GM21576 (cell line): ENCODE results near the gene YAF2.
"Not testable (repeated sequence)": the region's sequence is repeated elsewhere in the genome, so short reads cannot be mapped to it uniquely, and the experiment has no call there.

Experiments used
- ATAC-seq: cut with Tn5 transposase; IDR thresholded peaks from one replicate; pipeline ENCODE4 v1.9.1; 2021; ENCODE audit warnings: mild to moderate bottlenecking, moderate library complexity; ENCODE audit not compliant: unreplicated experiment

Gene YAF2

GRCh38 chr12:42199007-42199406 lies 39.0 kb downstream of the YAF2 start:
- no peak for ATAC-seq

DNA sequence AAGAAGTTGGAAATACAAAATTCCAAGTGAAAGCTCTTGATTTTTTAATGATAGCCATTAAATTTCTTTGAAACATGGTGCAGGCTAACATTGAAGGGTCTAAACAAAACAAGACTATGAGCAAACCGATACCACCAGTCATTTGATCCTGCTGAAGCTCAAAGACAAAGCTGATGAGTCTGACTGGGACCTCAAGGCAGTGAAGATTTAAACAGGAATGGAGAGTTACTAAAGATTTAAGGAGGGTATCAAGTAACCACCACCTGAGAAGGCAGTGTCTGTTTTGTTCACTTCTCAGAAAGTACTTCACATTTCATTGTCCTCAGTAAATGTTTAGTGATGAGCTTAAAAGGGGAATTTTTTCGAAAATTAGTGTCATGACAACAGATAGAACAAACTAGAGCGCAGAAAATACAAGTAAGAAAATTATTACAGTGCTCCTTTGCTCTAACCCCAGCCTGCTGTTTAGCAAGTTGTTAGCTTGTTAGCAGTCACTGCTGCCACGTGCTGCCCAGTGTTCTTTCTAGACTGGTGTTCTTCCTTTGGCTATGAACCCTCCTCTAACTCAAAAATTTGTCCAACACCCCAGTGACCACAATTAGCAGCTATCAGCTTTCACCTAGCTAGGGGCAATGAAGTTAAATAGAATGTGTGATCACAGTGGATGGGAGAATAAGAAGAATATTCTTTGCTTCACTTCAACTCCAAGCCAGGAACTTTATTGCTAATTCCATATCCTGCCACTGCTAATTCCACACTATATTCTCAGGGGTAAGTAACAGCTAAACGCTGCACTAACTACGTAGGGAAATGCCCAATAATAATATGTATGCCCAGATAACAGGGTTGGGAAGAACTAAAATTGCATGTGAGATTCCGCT lies 41.1 kb downstream of the YAF2 start:
- ATAC-seq: no peak

GRCh38 chr12:42192686-42193085 lies 45.4 kb downstream of the YAF2 start:
- no peak for ATAC-seq

GRCh38 chr12:42192258-42192657 lies 45.8 kb downstream of the YAF2 start:
- no peak for ATAC-seq

DNA sequence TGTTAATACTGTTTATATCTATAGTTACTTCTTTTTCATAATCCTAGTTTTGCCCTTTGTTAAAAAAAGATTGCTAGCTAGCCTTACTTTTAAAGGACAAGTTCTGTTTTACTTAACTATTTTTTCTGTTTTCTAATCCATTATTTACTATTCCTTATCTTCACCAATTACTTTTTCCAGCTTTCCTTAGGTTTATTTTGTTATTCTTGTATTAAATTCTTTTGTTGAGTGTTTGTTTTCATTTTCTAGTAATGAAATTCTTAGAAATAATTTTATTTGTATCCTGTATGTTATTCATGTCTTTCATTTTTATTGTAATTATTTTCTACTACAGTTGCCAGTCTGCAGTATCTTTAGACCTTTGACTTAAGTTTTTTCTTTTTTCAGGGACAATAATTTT lies 47.7 kb downstream of the YAF2 start:
- no peak for ATAC-seq

DNA sequence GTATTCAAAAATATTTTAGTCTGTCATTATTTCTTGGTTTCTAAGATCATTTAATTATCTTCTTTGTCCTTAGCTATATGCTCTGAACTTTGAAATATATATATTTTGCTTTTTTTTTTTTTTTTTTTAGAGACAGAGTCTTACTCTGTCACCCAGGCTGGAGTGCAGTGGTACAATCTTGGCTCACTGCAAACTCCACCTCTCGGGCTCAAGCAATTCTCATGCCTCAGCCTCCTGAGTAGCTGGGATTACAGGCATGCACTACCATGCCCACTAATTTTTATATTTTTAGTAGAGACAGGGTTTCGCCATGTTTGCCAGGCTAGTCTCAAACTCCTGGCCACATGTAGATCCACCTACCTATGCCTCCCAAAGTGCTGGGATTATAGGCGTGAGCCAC lies 49.8 kb downstream of the YAF2 start:
- not testable (repeated sequence) for ATAC-seq

DNA sequence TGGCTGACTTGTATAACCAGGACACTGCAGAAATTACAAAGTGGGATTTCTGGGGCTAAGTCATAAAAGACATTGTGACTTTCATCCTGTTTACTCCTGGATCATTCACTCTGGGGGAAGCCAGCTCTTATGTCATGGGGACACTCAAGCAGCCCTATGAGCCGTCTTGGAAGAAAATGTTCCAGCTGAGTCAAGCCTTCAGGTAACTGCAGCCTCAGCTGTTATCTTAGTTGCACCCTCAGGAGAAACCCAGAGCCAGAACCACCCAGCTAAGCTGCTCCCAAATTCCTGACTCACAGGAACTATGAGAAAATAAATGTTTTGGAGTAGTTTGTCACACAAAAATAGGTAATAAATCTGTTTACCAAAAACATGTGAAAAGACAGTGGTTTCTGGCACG lies 50.2 kb downstream of the YAF2 start:
- no peak for ATAC-seq

DNA sequence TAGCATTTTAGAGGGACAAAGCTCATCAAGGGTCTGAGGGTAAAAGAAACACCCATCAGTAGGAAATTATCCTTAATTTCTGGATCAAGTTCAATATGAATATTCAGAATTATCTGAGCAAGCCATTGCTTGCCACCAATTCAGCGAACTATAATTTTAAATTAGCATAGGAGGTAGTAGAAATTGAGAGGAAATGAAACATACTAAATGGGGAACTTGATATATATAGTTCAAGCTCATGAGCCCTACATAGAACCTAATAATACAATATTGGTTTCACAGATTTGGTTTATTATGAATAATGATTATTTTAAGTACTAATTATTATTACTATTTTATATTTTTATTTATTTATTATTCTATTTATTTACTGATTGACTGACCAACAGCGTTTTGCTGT lies 51.3 kb downstream of the YAF2 start:
- peak; percentile 67 for ATAC-seq

GRCh38 chr12:42182394-42182793 lies 55.7 kb downstream of the YAF2 start:
- no peak for ATAC-seq

DNA sequence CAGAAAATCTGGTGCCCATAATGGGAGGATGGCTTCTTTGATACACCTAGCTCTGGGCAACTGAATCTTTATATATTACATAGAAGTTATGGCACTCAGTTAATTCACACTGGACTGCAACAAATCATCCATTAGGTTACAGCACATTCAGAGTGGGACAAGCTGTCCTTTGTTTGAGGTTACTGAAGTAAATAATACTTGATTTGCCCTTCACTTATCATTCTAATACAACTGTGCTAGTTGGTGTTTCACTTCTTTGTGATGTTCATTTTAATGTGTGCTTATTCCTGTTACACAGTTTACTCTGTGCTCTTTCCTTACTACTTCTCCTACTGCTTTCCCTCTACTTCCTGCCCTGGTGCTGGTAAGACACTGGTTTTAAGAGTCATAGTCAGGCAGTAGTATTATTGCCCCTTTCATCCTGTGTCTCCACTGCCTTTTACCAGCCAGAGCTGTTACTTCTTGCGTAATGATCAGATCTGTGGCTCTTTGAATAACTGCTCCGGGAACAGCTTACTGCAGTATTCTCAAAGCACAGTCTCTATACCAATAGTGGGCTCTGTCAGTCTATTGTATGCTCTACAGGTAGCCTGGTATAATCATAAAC lies 57.0 kb downstream of the YAF2 start:
- ATAC-seq: no peak

- ATAC-seq: no peak
Measured at GRCh38 chr12:42178101-42178500, 59.9 kb downstream of the YAF2 start.

GRCh38 chr12:42174978-42175377 lies 63.1 kb downstream of the YAF2 start:
- no peak for ATAC-seq

DNA sequence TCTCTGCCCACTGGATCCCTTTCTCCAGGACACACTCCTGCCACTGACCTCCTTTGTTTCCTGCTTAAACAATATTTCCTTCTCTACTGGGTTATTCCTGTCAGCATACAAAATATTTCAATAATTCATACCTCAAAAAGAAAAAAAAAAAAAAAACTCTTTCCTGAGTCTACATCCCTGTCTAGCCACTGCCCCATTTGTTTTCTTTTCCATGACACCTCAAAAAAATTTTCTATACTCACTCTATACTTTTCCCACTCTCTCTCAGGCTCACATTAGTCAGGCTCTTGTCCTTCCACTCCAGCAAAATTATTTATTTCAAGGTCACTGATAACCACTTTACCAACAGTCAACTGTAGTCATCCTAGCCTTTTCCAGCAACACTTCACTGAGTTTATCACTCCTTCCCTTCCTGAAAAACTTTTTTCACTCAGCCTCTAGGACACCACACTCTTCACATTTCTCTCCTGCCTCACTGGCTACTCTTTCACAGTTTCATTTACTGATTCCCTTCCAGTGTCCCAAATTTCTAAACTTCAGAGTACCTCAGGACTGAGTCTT lies 64.0 kb downstream of the YAF2 start:
- ATAC-seq: no peak

- ATAC-seq: no peak
Measured at GRCh38 chr12:42172441-42173210, 65.4 kb downstream of the YAF2 start.

DNA sequence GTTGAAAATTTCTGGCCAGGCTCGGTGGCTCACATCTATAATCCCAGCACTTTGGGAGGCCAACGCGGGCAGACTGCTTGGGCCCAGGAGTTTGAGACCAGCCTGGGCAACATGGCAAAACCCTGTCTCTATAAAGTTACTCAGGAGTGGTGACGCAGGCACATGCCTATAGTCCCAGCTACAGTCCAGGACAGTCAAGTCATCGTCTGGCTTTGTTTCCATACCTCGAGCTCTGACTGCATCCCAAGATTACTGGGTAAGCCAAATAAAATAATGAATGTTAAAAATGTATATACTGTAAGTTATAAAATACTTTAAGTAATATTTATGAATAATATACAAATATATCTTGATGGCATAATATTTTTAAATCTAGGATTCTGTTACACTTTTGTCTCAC lies 70.3 kb downstream of the YAF2 start:
- no peak for ATAC-seq

- ATAC-seq: no peak
Measured at GRCh38 chr12:42166501-42166900, 71.5 kb downstream of the YAF2 start.

GRCh38 chr12:42163913-42164312 lies 74.1 kb downstream of the YAF2 start:
- ATAC-seq: no peak

GRCh38 chr12:42162965-42163364 lies 75.1 kb downstream of the YAF2 start:
- no peak for ATAC-seq

- no peak for ATAC-seq
Measured at GRCh38 chr12:42162193-42162592, 75.9 kb downstream of the YAF2 start.

- no peak for ATAC-seq
Measured at GRCh38 chr12:42161529-42161928, 76.5 kb downstream of the YAF2 start.

DNA sequence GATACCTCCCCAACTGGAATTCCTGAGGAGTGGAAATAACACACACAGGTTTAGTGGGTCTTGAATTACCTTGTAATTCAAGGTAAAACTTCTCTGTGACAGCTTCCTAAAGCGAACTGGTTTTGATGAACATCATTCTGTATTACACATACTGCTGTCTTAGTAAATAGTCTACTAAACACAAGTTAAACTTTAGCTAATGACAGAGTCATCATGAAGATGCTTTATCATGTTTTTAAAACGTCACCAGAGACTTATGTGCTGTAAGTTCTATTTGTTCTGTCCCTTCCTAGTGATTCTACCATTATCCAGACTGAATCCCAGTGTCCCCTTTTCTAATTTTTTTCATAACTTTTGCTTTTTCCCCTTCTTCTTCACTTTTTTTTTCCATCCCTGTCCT lies 81.8 kb downstream of the YAF2 start:
- no peak for ATAC-seq
